ENCODE data around the gene DGKK.

- no peak for TF ChIP-seq POLR2A (IDR thresholded peaks at IDR 0.05; ENCODE audit: low read length)
- no peak for TF ChIP-seq GATA1 (IDR thresholded peaks at IDR 0.05; ENCODE audit: low read depth, low read length)
These were observed 95.0 kb downstream of the DGKK start for GRCh38 chrX:50375481-50376267.
